Measurements from ENCODE around the gene PTRHD1. TPM values are rescaled to one million over a fixed set of nuclear protein-coding genes. Genes with fewer than 3 reads are reported as not detected.
A peak's percentile ranks its signal among the peaks of the same experiment; 100 is the strongest.

PTRHD1 gene
- total RNA-seq, 1 experiment from 2014 or later = 35.1 TPM

DNA sequence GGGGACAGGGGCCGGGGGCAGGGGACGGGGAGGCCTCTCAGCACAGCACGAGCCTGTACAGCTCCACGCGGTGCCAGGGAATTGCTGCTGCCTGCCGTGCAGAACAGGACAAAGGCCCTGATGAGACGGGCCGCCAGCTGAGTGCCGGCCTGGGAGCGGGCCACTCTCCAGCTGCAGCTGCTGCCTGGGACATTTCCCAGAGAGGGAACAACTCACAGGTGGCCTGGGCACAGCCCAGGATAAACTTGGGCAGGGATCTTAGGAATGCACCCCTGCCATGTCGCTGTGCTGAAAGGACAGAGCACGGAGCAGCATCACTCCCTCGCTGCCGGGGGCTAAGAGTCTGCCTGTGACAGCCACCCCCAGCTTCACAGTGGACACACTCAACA, 38.9 kb upstream of the PTRHD1 start:
- Mint-ChIP-seq H3K36me3 (ENCODE audit: insufficient read depth, unreplicated experiment) (peaks cover 37% of the 10 kb centered on the region), H3K27me3 (ENCODE audit: insufficient read depth, unreplicated experiment) (no peaks in the 10 kb centered on the region), H3K27ac (ENCODE audit: low read depth, unreplicated experiment) (no peak overlapping the region), H3K9me3 (ENCODE audit: unreplicated experiment) (no peaks in the 10 kb centered on the region), H3K4me3 (ENCODE audit: unreplicated experiment) (no peak overlapping the region), H3K4me1 (ENCODE audit: insufficient read depth, unreplicated experiment) (no peaks in the 10 kb centered on the region)
- ChIA-PET CTCF (interaction anchor here (0.5 to 0.9 kb wide), 2 partner anchors 11 to 629 kb away, joined by 3 read pairs; no protein-coding TSS in a partner anchor), POLR2A (no interaction called here)
- no peak for DNase-seq (ENCODE audit: unreplicated experiment)
- TF ChIP-seq, protein P1, sequence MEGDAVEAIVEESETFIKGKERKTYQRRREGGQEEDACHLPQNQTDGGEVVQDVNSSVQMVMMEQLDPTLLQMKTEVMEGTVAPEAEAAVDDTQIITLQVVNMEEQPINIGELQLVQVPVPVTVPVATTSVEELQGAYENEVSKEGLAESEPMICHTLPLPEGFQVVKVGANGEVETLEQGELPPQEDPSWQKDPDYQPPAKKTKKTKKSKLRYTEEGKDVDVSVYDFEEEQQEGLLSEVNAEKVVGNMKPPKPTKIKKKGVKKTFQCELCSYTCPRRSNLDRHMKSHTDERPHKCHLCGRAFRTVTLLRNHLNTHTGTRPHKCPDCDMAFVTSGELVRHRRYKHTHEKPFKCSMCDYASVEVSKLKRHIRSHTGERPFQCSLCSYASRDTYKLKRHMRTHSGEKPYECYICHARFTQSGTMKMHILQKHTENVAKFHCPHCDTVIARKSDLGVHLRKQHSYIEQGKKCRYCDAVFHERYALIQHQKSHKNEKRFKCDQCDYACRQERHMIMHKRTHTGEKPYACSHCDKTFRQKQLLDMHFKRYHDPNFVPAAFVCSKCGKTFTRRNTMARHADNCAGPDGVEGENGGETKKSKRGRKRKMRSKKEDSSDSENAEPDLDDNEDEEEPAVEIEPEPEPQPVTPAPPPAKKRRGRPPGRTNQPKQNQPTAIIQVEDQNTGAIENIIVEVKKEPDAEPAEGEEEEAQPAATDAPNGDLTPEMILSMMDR (IDR thresholded peaks at IDR 0.05; ENCODE audit: unreplicated experiment) = no peak
- intact Hi-C loops (cut with micrococcal nuclease) = no loop called here
- no TSS peak for BruUV-seq (replicated peaks)

DNA sequence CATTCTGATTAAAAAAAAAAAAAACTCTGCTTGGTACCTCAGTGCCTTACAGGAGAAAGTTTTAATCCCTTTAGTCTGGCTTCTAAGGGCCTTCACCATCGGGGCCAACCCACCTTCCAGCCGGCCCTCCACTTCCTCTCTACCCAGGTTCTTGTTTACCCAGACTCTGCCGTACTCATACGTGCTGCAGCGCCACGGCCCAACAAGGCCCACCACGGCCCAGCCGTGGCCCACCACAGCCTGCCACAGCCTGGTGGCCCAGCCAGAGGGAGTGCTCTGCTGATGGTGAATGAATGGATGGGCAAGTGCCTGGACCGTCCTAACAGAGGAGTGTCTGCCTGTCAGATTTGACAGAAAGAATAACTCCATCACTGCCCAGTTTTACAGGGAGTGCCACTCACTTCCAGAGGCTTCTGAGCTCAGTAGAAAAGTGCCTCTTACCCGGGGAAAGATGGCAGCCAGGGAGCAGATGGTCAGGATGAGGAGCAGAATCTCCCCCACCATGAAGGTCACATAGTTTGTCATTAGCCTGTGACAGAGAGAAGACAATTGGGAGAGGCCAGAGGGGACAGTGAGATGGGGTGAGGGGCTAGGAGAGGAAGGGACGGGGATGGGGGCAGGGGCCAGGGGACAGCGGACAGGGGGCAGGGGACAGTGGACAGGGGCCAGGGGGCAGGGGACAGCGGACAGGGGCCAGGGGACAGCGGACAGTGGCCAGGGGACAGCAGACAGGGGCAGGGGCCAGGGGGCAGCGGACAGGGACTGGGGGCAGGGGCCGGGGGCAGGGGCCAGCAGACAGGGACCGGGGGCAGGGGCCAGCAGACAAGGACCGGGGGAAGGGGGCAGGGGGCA, 38.3 kb upstream of the PTRHD1 start:
- no peak for DNase-seq (ENCODE audit: unreplicated experiment)
- no TSS peak for BruUV-seq (replicated peaks)
- Mint-ChIP-seq H3K4me3 (ENCODE audit: unreplicated experiment) (no peak overlapping the region), H3K4me1 (ENCODE audit: insufficient read depth, unreplicated experiment) (no peaks in the 10 kb centered on the region), H3K27me3 (ENCODE audit: insufficient read depth, unreplicated experiment) (no peaks in the 10 kb centered on the region), H3K36me3 (ENCODE audit: insufficient read depth, unreplicated experiment) (peaks cover 37% of the 10 kb centered on the region), H3K9me3 (ENCODE audit: unreplicated experiment) (no peaks in the 10 kb centered on the region), H3K27ac (ENCODE audit: low read depth, unreplicated experiment) (no peak overlapping the region)
- intact Hi-C loops (cut with micrococcal nuclease) = no loop called here
- ChIA-PET POLR2A (no interaction called here), CTCF (interaction anchor here (0.9 to 1.8 kb wide), 3 partner anchors 10 to 365 kb away, joined by 3 to 9 read pairs (median 3); no protein-coding TSS in a partner anchor)
- TF ChIP-seq, protein P1 (IDR thresholded peaks at IDR 0.05; ENCODE audit: unreplicated experiment) = no peak

DNA sequence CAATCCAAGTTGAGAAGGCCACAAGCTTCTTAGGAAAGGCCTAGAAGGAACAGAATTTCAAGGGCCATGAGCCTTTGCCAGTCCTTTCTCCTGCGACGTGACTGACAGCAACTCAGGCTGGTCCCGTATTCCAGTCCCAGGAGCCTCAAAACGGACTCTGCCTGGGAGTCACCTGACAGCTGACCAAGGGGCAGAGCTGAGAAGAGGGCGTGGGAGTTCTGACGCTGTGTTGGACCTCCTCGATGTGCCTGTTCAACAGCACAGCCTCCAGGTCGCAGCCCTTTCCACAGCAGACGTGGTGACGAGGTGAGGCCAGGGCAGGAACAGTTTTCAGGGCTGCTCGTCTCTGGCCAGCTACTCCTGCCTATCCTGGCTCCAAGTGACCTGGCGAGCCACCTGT, 37.6 kb upstream of the PTRHD1 start:
- DNase-seq (ENCODE audit: unreplicated experiment) = no peak
- ChIA-PET CTCF (interaction anchor here (0.7 to 8.1 kb wide), 4 partner anchors 300 to 421 kb away, joined by 3 to 108 read pairs (median 6); no protein-coding TSS in a partner anchor), POLR2A (interaction anchor here (0.6 kb wide), 1 partner anchor 89 kb away, joined by 4 read pairs; the partner anchor contains the start of gene ADCY3)
- TF ChIP-seq, protein P1 (IDR thresholded peaks at IDR 0.05; ENCODE audit: unreplicated experiment) = no peak
- Mint-ChIP-seq H3K36me3 (ENCODE audit: insufficient read depth, unreplicated experiment) (peaks cover 37% of the 10 kb centered on the region), H3K9me3 (ENCODE audit: unreplicated experiment) (no peaks in the 10 kb centered on the region), H3K27me3 (ENCODE audit: insufficient read depth, unreplicated experiment) (no peaks in the 10 kb centered on the region), H3K4me1 (ENCODE audit: insufficient read depth, unreplicated experiment) (no peaks in the 10 kb centered on the region), H3K4me3 (ENCODE audit: unreplicated experiment) (no peak overlapping the region), H3K27ac (ENCODE audit: low read depth, unreplicated experiment) (no peak overlapping the region)
- intact Hi-C loops (cut with micrococcal nuclease) = no loop called here
- no TSS peak for BruUV-seq (replicated peaks)

- no TSS peak for BruUV-seq (replicated peaks)
- H3K4me1 Mint-ChIP-seq (ENCODE audit: insufficient read depth, unreplicated experiment) = no peaks in the 10 kb centered on the region
- ChIA-PET POLR2A (interaction anchor here (0.6 kb wide), 1 partner anchor 89 kb away, joined by 4 read pairs; the partner anchor contains the start of gene ADCY3), CTCF (interaction anchor here (0.6 to 8.1 kb wide), 6 partner anchors 27 to 421 kb away, joined by 3 to 108 read pairs (median 4); no protein-coding TSS in a partner anchor)
- no peaks in the 10 kb centered on the region for H3K27me3 Mint-ChIP-seq (ENCODE audit: insufficient read depth, unreplicated experiment)
- peak; percentile 38 for DNase-seq (ENCODE audit: unreplicated experiment)
- H3K36me3 Mint-ChIP-seq (ENCODE audit: insufficient read depth, unreplicated experiment) = peaks cover 37% of the 10 kb centered on the region
- no peak overlapping the region for H3K4me3 Mint-ChIP-seq (ENCODE audit: unreplicated experiment)
- no peaks in the 10 kb centered on the region for H3K9me3 Mint-ChIP-seq (ENCODE audit: unreplicated experiment)
- TF ChIP-seq, protein P1 (IDR thresholded peaks at IDR 0.05; ENCODE audit: unreplicated experiment) = no peak
- intact Hi-C loops (cut with micrococcal nuclease) = no loop called here
- H3K27ac Mint-ChIP-seq (ENCODE audit: low read depth, unreplicated experiment) = no peak overlapping the region
Measured at GRCh38 chr2:24830351-24830750, 37.2 kb upstream of the PTRHD1 start.

All from MCF 10A (cell line).